NCI-H1048 (cell line): ENCODE results near the gene TAPT1.

Source experiments
- DNase-seq: peaks from one replicate; lab custom pipeline; 2025; lab: John Stamatoyannopoulos, UW

TAPT1 gene

GRCh38 chr4:16245241-16245640 lies 19.0 kb upstream of the TAPT1 start:
- DNase-seq: no peak

GRCh38 chr4:16243285-16243684 lies 17.0 kb upstream of the TAPT1 start:
- DNase-seq: no peak

GRCh38 chr4:16240300-16240699 lies 14.0 kb upstream of the TAPT1 start:
- DNase-seq: no peak

- DNase-seq: no peak
These were observed 12.8 kb upstream of the TAPT1 start for GRCh38 chr4:16239086-16239485.

- DNase-seq: no peak
These were observed 12.1 kb upstream of the TAPT1 start for GRCh38 chr4:16238327-16238726.

- DNase-seq: no peak
These were observed 11.4 kb upstream of the TAPT1 start for GRCh38 chr4:16237715-16238114.

GRCh38 chr4:16236402-16237023 lies 10.2 kb upstream of the TAPT1 start:
- no peak for DNase-seq

- DNase-seq: no peak
These were observed 8.9 kb upstream of the TAPT1 start for GRCh38 chr4:16235209-16235608.

- DNase-seq: no peak
These were observed 7.4 kb upstream of the TAPT1 start for GRCh38 chr4:16233569-16234177.

GRCh38 chr4:16231570-16232245 lies 5.4 kb upstream of the TAPT1 start:
- DNase-seq: no peak

GRCh38 chr4:16230308-16230707 lies 4.0 kb upstream of the TAPT1 start:
- DNase-seq: no peak

- no peak for DNase-seq
These were observed 3.3 kb upstream of the TAPT1 start for GRCh38 chr4:16229604-16230003.

- DNase-seq: no peak
These were observed 1.2 kb upstream of the TAPT1 start for GRCh38 chr4:16227462-16227868.

- DNase-seq: no peak
These were observed 668 bp upstream of the TAPT1 start for GRCh38 chr4:16226816-16227461.

GRCh38 chr4:16225167-16225862 lies 956 bp downstream of the TAPT1 start:
- no peak for DNase-seq

GRCh38 chr4:16224264-16225166 lies 1.8 kb downstream of the TAPT1 start:
- no peak for DNase-seq

- DNase-seq: no peak
These were observed 3.2 kb downstream of the TAPT1 start for GRCh38 chr4:16222957-16223527.

GRCh38 chr4:16218950-16219349 lies 7.3 kb downstream of the TAPT1 start:
- DNase-seq: no peak

GRCh38 chr4:16217300-16218051 lies 8.8 kb downstream of the TAPT1 start:
- no peak for DNase-seq

GRCh38 chr4:16213121-16213520 lies 13.2 kb downstream of the TAPT1 start:
- DNase-seq: no peak
